ENCODE results near the gene UNC79. TPM values are rescaled to one million over a fixed set of nuclear protein-coding genes. Genes with fewer than 3 reads are reported as not detected.

UNC79 gene
- total and polyA plus RNA-seq, 2 donors (not counting 3 experiments of a cell fraction or from before 2014, with no cell fraction given) = not detected

DNA sequence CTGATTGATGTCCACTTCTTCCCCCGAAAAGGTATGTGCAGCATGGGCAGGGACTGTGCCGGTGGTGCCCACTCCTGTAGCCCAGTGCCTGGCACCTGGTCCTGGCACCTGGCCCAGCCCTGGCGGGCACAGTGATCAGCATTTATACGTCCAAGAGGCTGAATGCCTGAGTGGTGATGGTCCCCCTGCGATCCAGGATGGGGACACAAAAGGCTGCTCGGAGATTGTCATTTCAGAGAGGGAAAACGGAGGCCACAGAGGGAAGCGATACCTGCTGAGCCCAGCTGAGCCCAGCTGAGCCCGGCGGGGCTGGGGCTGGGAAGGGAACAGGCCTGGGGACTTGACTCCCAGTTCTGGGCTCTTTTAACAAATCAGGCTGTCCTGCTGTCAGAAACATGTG, 301.8 kb downstream of the UNC79 start:
- Histone ChIP-seq H3K4me3 (replicated peaks in 1 of 3; ENCODE audit: insufficient read depth in 1 of 3, low read depth in 1 of 3, low read length in 3 of 3) (no peak overlapping the region), H4K20me1 (replicated peaks; ENCODE audit: control insufficient read depth, extremely low read depth, insufficient read depth, low read length) (no peaks in the 10 kb centered on the region), H3K9me3 (replicated peaks; ENCODE audit: control insufficient read depth, insufficient read depth, low read length) (no peaks in the 10 kb centered on the region), H3K27me3 (ENCODE audit: control insufficient read depth in 2 of 2, insufficient read depth in 2 of 2, low read length in 2 of 2) (no peaks in the 10 kb centered on the region), H3K4me2 (ENCODE audit: insufficient read depth, low read length) (no peak overlapping the region), H3K27ac (ENCODE audit: insufficient read depth, low read depth, low read length) (no peak overlapping the region), H3K9me1 (replicated peaks; ENCODE audit: control insufficient read depth, extremely low read depth, insufficient read depth, low read length) (no peaks in the 10 kb centered on the region), H3K36me3 (ENCODE audit: control insufficient read depth in 2 of 2, extremely low read depth in 1 of 2, insufficient read depth in 2 of 2, low read length in 2 of 2) (no peaks in the 10 kb centered on the region), H3K4me1 (ENCODE audit: control insufficient read depth, extremely low read depth, insufficient read depth, low read length) (no peaks in the 10 kb centered on the region), H2AFZ (ENCODE audit: low read depth, low read length) (no peak overlapping the region), H3K79me2 (ENCODE audit: control insufficient read depth, insufficient read depth, low read length) (no peaks in the 10 kb centered on the region), H3K9ac (replicated peaks; ENCODE audit: extremely low read depth, insufficient read depth, low read length) (no peak overlapping the region)
- DNase-seq (ENCODE audit: low read depth, low spot score) (no peak), FAIRE-seq (no peak)
- POLR2A ChIA-PET = no interaction called here
- BruUV-seq (replicated peaks) = no TSS peak
- CTCF ChIA-PET = no interaction called here
- intact Hi-C loops (cut with micrococcal nuclease) = no loop called here
- TF ChIP-seq POLR2A (IDR thresholded peaks at IDR 0.05; ENCODE audit: low read depth, low read length) = no peak
- no peak for TF ChIP-seq GATA2 (IDR thresholded peaks at IDR 0.05; ENCODE audit: insufficient read depth, insufficient read length, low read depth, low read length)
- TF ChIP-seq FOS (IDR thresholded peaks at IDR 0.05; ENCODE audit: borderline replicate concordance, insufficient read depth, low read length) = no peak
- TF ChIP-seq, protein P1, sequence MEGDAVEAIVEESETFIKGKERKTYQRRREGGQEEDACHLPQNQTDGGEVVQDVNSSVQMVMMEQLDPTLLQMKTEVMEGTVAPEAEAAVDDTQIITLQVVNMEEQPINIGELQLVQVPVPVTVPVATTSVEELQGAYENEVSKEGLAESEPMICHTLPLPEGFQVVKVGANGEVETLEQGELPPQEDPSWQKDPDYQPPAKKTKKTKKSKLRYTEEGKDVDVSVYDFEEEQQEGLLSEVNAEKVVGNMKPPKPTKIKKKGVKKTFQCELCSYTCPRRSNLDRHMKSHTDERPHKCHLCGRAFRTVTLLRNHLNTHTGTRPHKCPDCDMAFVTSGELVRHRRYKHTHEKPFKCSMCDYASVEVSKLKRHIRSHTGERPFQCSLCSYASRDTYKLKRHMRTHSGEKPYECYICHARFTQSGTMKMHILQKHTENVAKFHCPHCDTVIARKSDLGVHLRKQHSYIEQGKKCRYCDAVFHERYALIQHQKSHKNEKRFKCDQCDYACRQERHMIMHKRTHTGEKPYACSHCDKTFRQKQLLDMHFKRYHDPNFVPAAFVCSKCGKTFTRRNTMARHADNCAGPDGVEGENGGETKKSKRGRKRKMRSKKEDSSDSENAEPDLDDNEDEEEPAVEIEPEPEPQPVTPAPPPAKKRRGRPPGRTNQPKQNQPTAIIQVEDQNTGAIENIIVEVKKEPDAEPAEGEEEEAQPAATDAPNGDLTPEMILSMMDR (IDR thresholded peaks at IDR 0.05; ENCODE audit: extremely low read depth in 1 of 2, insufficient read depth in 1 of 2, low read depth in 1 of 2, low read length in 2 of 2) = no peak
- TF ChIP-seq, protein P2, sequence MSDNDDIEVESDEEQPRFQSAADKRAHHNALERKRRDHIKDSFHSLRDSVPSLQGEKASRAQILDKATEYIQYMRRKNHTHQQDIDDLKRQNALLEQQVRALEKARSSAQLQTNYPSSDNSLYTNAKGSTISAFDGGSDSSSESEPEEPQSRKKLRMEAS (IDR thresholded peaks at IDR 0.05; ENCODE audit: insufficient read depth, insufficient read length) = no peak
- no peak for TF ChIP-seq POLR2AphosphoS5 (IDR thresholded peaks at IDR 0.05; ENCODE audit: insufficient read depth, low read depth, low read length)
- TF ChIP-seq MYC (IDR thresholded peaks at IDR 0.05; ENCODE audit: low read depth, low read length) = no peak
- TF ChIP-seq EZH2 (IDR thresholded peaks at IDR 0.05; ENCODE audit: borderline replicate concordance, low read depth, low read length, severe bottlenecking) = no peak
- no peak for TF ChIP-seq JUN (IDR thresholded peaks at IDR 0.05; ENCODE audit: borderline replicate concordance, insufficient read depth, insufficient read length, low read depth)
- dilution Hi-C loops (cut with MboI; ENCODE audit: extremely low pct_ligation_motif_present, low sequenced_read_pairs) = no loop called here

All from endothelial cell of umbilical vein (primary cell).